Vagina (tissue), 2 donors: Measurements from ENCODE around the gene PCNX4. TPM values are rescaled to one million over a fixed set of nuclear protein-coding genes. Genes with fewer than 3 reads are reported as not detected.

Experiments used
- DNase-seq, 2 donors: peaks; one replicate each; pipeline ENCODE4 v3.0.0-alpha.2; 2017; ENCODE audit errors: extremely low spot score in 2 of 2
- H3K27ac ChIP-seq: fragments of 200-600 bp; sonication (generic); one replicate; pipeline ENCODE4 v1.5.1; 2019
- H3K27me3 ChIP-seq: fragments of 200-600 bp; sonication (generic); one replicate; pipeline ENCODE4 v1.5.1; 2019
- H3K36me3 ChIP-seq, 2 donors: fragments of 200-600 bp; sonication (generic); one replicate each; pipeline ENCODE4 v1.5.1; 2017 to 2019
- H3K4me1 ChIP-seq: fragments of 200-600 bp; sonication (generic); one replicate; pipeline ENCODE4 v1.5.1; 2019
- H3K4me3 ChIP-seq, 2 donors: fragments of 200-600 bp; sonication (generic); 1 replicate in 1 of 2; 2 replicates in 1 of 2; pipeline ENCODE4 v1.5.1; 2016 to 2019
- H3K9me3 ChIP-seq: fragments of 200-600 bp; sonication (generic); one replicate; pipeline ENCODE4 v1.5.1; 2019
- POLR2A ChIP-seq, 2 donors: fragments of 450-650 bp; IDR thresholded peaks; one replicate each; pipeline ENCODE4 v1.6.1; 2017; ENCODE audit warnings: antibody characterized with exemption in 2 of 2, mild to moderate bottlenecking in 2 of 2, moderate library complexity in 2 of 2
- POLR2AphosphoS5 ChIP-seq, 2 donors: sonication (generic); formaldehyde crosslinking; IDR thresholded peaks; one replicate each; pipeline ENCODE4 v1.9.0; 2017; ENCODE audit warnings: antibody characterized with exemption in 2 of 2, mild to moderate bottlenecking in 2 of 2, low read depth in 1 of 2; ENCODE audit not compliant: insufficient read depth in 1 of 2
- intact Hi-C: fragments of 100-400 bp; cut with DNase I; formaldehyde crosslinking; loops from one replicate; pipeline ENCODE4 v1.15.1; 2023
- total RNA-seq: library from RNA; depleted of rRNA; stranded (reverse); fragments of >200 nt; gene quantifications from one replicate; pipeline ENCODE4 v1.2.3, GENCODE V29; 2016
- TF ChIP-seq, protein P1 (sequence below), 3 experiments: fragments of 450-650 bp in 2 of 3; fragments of 200-600 bp in 1 of 3; sonication (generic) in 1 of 3; IDR thresholded peaks; one replicate each; pipeline ENCODE4 v1.5.1; 2017 to 2019; ENCODE audit warnings: antibody characterized with exemption in 3 of 3, mild to moderate bottlenecking in 2 of 3, moderate library complexity in 2 of 3

The PCNX4 gene
- total RNA-seq, 1 donor from 2014 or later = 51.6 TPM

DNA sequence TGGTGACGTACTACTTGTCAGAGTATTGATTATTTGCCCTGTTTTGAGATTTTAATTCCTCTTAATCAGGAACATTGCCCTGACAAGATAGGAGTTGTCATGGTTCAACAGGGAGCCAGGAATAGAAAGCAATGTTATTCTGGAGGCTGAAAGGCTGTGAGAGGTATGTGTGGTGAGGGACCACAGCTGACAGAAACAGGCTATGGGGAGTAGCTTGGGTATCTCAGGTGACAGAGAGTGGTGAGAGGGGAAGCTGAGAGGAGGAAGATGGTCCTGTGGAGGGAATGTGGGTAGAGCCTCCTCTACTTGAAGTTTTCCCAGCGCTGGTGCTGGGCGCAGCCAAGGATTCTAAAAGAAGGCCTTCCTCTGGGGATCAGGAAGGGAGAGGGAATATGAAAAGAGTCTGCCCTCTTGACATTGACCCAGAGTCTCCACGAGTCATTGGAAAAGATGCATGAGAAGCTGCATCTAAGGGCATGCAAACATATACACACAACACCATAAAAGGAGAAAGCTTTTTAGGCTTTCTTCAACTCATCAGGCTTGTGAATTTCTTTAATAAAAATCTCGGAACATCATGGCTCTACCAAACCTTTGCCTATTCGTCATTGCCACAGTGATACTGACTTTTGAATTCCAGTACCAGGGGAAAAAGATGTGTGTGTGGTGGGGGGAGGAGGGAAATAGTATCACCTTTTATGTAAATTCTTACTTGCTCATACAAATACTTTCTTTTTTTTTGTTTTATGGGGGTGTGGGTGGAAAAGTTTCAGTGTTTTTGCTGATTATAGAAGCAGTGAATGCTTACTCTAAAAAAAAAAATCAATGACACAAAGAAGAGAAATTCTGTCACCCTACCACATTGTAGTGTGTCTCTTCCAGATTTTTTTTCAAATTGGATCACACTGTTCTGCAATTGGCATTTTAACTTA lies 113.4 kb downstream of the PCNX4 start:
- H3K9me3 ChIP-seq = no peaks in the 10 kb centered on the region
- TF ChIP-seq POLR2A (IDR thresholded peaks at IDR 0.05) = no peak
- TF ChIP-seq, protein P1, sequence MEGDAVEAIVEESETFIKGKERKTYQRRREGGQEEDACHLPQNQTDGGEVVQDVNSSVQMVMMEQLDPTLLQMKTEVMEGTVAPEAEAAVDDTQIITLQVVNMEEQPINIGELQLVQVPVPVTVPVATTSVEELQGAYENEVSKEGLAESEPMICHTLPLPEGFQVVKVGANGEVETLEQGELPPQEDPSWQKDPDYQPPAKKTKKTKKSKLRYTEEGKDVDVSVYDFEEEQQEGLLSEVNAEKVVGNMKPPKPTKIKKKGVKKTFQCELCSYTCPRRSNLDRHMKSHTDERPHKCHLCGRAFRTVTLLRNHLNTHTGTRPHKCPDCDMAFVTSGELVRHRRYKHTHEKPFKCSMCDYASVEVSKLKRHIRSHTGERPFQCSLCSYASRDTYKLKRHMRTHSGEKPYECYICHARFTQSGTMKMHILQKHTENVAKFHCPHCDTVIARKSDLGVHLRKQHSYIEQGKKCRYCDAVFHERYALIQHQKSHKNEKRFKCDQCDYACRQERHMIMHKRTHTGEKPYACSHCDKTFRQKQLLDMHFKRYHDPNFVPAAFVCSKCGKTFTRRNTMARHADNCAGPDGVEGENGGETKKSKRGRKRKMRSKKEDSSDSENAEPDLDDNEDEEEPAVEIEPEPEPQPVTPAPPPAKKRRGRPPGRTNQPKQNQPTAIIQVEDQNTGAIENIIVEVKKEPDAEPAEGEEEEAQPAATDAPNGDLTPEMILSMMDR (IDR thresholded peaks at IDR 0.05) = no peak
- TF ChIP-seq POLR2AphosphoS5 (IDR thresholded peaks at IDR 0.05; ENCODE audit: insufficient read depth in 1 of 2, low read depth in 1 of 2) = no peak
- intact Hi-C loops = no loop called here
- no peaks in the 10 kb centered on the region for H3K36me3 ChIP-seq
- H3K27me3 ChIP-seq = no peaks in the 10 kb centered on the region
- no peaks in the 10 kb centered on the region for H3K4me1 ChIP-seq
- H3K27ac ChIP-seq = no peak overlapping the region
- H3K4me3 ChIP-seq = no peak overlapping the region
- DNase-seq = no peak

DNA sequence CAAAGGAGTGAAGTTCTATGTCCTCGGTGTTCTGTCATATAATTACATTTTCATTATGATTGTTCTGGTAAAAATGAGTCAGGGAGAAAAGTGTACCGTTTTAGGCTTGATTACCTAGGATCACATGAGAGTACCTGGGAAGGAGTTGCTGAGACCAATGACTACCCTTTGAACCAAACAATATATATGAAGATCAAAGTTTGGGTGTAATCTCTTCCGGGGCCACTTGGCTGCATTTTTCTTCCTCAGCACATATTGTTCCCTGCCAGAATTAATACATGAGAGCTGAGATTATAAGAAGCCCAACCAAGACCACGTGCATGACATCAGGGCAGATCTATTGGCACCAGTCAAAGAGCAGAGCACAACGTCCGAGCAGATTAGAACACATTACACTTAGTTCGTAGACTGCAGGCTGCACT lies 114.5 kb downstream of the PCNX4 start:
- DNase-seq = no peak
- no peaks in the 10 kb centered on the region for H3K4me1 ChIP-seq
- no peak overlapping the region for H3K4me3 ChIP-seq
- TF ChIP-seq POLR2A (IDR thresholded peaks at IDR 0.05) (no peak), POLR2AphosphoS5 (IDR thresholded peaks at IDR 0.05; ENCODE audit: insufficient read depth in 1 of 2, low read depth in 1 of 2) (no peak)
- TF ChIP-seq, protein P1 (IDR thresholded peaks at IDR 0.05) = no peak
- H3K27me3 ChIP-seq = no peaks in the 10 kb centered on the region
- no peaks in the 10 kb centered on the region for H3K9me3 ChIP-seq
- no peak overlapping the region for H3K27ac ChIP-seq
- no peaks in the 10 kb centered on the region for H3K36me3 ChIP-seq
- intact Hi-C loops = no loop called here

DNA sequence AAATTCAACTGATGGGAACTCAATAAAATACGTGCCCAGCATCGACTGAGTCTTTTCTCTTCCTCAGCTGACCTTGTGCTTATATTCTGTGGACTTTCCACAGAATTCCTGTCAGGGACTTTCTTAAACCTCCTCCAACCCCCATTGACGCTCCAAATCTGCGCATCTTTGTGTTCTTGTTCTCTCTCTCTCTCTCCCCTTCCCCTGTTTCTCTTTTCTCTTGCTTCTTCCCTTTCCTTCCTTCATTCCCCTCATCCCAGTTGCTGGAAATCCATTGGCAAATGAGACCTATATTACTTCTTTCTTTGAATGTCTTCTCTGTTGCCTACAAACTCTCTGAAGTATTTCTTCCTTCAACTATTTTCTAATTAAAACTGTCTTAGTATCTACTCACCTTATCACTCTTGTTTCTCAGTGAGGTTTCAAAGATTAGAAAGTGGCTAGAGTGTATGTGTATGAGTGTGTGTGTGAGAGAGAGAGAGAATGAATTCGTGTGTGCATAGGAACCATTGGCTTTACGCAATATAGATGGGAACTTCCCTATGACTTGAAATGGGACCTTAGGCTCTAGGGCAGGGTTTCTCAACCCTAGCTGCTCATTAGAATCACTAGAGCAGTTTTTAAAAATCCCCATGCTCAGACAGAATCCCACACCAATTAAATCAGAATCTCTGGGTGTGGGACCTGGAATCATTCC lies 115.3 kb downstream of the PCNX4 start:
- no peak for TF ChIP-seq POLR2AphosphoS5 (IDR thresholded peaks at IDR 0.05; ENCODE audit: insufficient read depth in 1 of 2, low read depth in 1 of 2)
- TF ChIP-seq, protein P1 (IDR thresholded peaks at IDR 0.05) = no peak
- no peak for TF ChIP-seq POLR2A (IDR thresholded peaks at IDR 0.05)
- no peaks in the 10 kb centered on the region for H3K4me1 ChIP-seq
- no peaks in the 10 kb centered on the region for H3K27me3 ChIP-seq
- H3K4me3 ChIP-seq = no peak overlapping the region
- H3K27ac ChIP-seq = no peak overlapping the region
- no peaks in the 10 kb centered on the region for H3K9me3 ChIP-seq
- intact Hi-C loops = no loop called here
- no peak for DNase-seq
- no peaks in the 10 kb centered on the region for H3K36me3 ChIP-seq

DNA sequence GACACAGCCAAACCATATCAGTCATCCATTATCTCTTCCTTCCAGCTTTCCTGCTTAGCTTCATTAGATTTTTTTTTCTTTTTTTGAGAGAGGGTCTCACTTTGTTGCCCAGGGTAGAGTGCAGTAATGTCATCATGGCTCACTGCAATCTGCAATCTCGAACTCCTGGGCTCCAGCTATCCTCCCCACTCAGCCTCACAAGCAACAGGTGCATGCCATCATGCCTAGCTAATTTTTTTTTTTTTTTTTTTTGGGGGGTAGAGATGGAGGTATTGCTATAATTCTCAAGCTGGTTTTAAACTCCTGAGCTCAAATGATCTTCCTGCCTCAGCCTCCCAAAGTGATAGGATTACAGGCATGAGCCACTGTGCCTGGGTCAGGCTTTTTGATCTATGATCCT lies 119.0 kb downstream of the PCNX4 start:
- Histone ChIP-seq H3K36me3 (no peaks in the 10 kb centered on the region), H3K4me3 (no peak overlapping the region), H3K27me3 (no peaks in the 10 kb centered on the region), H3K9me3 (no peaks in the 10 kb centered on the region), H3K4me1 (no peaks in the 10 kb centered on the region), H3K27ac (no peak overlapping the region)
- intact Hi-C loops = no loop called here
- TF ChIP-seq, protein P1 (IDR thresholded peaks at IDR 0.05) = no peak
- TF ChIP-seq POLR2AphosphoS5 (IDR thresholded peaks at IDR 0.05; ENCODE audit: insufficient read depth in 1 of 2, low read depth in 1 of 2) = no peak
- TF ChIP-seq POLR2A (IDR thresholded peaks at IDR 0.05) = no peak
- no peak for DNase-seq
